Activated CD4-positive, alpha-beta T cell treated with anti-CD3 and anti-CD28 coated beads, Interleukin-2, amount 50 U/mL, for 16 hours (primary cell): Measurements from ENCODE around the gene HACL1.
"Not testable (repeated sequence)": the region's sequence is repeated elsewhere in the genome, so short reads cannot be mapped to it uniquely, and the experiment has no call there.

ENCODE experiments used
- DNase-seq: peaks from one replicate; pipeline ENCODE4 v3.0.0-alpha.2; 2020

HACL1 gene

GRCh38 chr3:15629860-15630597 lies 28.7 kb upstream of the HACL1 start:
- DNase-seq = peak; percentile 86

DNA sequence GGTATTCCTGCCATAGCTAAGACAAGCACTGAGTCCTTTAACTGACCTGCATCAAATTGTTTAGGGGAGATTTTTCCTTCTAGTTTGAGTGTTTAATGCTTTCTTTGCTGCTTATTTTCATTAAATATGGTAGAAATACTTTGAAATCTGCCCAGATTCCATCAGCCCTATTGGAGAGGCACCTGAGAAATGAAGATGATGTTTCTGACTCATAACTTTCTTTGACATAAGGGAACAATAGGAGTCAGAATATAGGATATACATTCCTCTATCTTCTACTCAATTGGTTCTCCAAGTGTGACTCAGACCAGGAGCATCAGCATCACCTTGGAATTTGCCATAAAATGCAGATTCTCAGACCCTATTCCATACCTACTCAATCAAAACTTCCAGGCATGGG lies 27.6 kb upstream of the HACL1 start:
- no peak for DNase-seq

DNA sequence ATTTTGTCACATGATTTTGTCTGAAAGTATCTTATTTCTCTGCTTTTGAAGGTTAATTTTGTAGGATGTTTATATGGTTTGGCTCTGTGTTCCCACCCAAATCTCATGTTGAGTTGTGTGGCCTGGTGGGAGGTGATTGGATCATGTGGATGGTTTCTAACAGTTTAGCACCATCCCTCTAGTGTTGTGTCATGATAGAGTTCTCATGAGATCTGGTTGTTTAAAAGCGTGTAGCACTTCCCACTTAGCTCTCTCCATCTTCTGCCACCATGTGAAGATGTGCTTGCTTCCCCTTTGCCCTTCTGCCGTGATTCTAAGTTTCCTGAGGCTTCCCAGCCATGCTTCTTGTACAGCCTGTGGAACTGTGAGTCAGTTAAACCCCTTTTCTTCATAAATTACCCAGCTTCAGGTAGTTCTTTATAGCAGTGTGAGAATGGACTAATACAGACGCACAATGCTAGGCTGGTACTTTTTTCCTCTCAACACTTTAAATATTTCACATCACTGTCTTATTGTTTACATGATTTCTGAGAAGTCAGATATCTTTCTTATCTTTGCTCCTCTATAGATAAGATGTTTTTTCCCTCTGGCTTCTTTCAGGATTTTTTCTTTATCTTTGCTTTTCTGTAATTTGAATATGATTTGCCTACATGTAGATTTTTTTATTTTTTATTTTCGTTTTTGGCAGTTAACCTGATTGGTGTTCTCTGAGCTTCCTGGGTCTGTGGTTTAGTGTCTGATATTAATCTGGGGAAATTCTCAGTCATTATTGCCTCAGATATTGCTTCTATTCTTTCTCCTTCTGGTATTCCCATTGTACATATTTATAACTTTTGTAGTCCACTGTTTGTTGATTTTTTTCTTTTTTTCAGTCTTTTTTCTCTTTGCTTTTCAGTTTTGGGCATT lies 22.4 kb upstream of the HACL1 start:
- peak; percentile 21 for DNase-seq

DNA sequence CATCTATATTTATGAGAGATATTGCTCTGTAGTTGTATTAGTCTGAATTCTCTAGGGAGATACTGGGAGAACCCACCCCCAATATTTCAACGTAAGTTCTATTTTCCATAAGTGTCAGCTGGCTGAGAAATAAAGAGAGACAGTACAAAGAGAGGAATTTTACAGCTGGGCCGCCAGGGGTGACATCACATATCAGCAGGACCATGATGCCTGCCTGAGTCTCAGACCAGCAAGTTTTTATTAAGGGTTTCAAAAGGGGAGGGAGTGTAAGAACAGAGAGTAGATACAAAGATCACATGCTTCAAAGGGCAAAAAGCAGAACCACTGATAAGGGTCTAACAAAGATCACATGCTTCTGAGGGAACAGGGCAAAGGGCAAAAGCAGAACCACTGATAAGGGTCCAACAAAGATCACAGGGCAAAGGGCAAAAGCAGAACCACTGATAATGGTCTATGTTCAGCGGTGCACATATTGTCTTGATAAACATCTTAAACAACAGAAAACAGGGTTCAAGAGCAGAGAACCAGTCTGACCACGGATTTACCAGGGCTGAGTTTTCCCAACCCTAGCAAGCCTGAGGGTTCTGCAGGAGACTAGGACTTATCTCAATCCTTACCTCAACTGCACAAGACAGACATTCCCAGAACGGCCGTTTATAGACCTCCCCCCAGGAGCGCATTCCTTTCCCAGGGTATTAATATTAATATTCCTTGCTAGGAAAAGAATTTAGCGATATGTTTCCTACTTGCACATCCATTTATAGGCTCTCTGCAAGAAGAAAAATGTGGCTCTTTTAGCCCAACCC lies 18.5 kb upstream of the HACL1 start:
- not testable (repeated sequence) for DNase-seq

GRCh38 chr3:15616053-15616452 lies 14.7 kb upstream of the HACL1 start:
- no peak for DNase-seq

GRCh38 chr3:15614958-15615357 lies 13.6 kb upstream of the HACL1 start:
- no peak for DNase-seq

GRCh38 chr3:15612001-15612400 lies 10.6 kb upstream of the HACL1 start:
- DNase-seq = no peak

GRCh38 chr3:15611018-15611417 lies 9.6 kb upstream of the HACL1 start:
- DNase-seq = no peak

- DNase-seq = no peak
Measured at GRCh38 chr3:15610082-15610759, 8.9 kb upstream of the HACL1 start.

GRCh38 chr3:15606434-15606891 lies 5.1 kb upstream of the HACL1 start:
- no peak for DNase-seq

- DNase-seq = not testable (repeated sequence)
Measured at GRCh38 chr3:15604584-15604983, 3.2 kb upstream of the HACL1 start.

GRCh38 chr3:15602816-15603215 lies 1.4 kb upstream of the HACL1 start:
- DNase-seq = not testable (repeated sequence)

- DNase-seq = no peak
Measured at GRCh38 chr3:15602146-15602536, 772 bp upstream of the HACL1 start.

DNA sequence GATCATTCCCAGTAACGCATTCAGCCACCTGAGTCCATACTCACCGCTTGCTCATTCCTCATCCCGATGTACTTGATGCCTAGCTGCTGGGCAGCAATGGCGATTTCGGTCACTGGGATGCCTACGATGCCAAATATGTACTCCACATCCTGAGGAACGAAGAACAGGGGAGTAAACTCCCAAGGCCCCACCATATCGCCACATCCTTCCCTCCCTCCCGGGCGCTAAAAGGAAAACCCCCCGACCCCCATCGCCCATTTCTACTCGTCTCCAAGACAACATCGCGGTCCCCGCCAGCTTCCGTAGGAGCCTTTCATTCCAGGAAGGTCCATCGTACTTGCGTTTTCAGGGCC lies 347 bp downstream of the HACL1 start:
- DNase-seq = no peak

- DNase-seq = no peak
Measured at GRCh38 chr3:15595955-15596354, 5.4 kb downstream of the HACL1 start.

DNA sequence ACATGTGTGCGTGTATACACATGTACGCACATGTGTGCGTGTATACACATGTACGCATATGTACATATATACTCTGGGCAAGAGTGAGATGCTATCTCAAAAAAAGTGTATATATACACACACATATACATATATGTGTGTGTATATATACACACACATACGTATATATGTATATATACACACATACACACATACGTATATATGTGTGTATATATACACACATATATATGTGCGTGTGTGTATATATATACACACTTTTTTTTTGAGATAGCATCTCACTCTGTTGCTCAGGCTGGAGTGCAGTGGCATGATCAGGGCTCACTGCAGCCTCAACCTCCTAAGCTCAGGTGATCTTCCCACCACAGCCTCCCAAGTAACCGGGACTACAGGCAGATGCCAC lies 8.4 kb downstream of the HACL1 start:
- no peak for DNase-seq

- no peak for DNase-seq
Measured at GRCh38 chr3:15591928-15592327, 9.4 kb downstream of the HACL1 start.

GRCh38 chr3:15591242-15591641 lies 10.1 kb downstream of the HACL1 start:
- DNase-seq = no peak

DNA sequence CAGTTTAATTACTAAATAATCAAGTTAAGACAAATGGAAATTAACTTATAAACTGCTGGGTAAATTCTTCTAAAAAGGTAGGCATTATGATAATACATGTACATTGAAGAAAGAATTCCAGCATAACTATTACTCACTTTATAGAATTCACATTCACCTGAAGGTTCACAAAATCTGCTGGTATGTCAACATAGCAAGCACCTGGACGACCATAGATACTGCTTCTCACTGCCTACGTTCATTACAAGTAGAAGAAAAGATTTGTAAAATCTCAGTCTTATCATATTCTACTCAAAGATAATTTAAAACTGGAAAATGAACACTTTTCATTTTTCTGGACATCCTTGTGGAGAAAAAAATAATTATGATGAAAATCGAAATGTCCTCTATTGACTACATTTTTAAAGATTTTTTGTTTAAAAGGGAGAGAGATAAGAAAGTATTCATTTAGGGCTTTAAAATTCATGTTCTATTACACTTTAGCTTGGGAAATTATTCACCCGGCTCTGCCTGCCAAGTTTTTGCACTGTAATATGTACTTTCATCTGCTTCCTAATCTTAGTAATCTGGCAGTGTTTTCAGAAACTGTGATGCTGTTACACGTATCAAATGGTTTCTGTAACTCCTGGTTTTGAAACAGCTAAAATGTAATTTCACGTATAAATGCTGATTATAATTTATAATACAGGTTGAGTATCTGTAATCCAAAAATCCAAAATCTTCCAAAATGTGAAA lies 16.1 kb downstream of the HACL1 start:
- DNase-seq = no peak

DNA sequence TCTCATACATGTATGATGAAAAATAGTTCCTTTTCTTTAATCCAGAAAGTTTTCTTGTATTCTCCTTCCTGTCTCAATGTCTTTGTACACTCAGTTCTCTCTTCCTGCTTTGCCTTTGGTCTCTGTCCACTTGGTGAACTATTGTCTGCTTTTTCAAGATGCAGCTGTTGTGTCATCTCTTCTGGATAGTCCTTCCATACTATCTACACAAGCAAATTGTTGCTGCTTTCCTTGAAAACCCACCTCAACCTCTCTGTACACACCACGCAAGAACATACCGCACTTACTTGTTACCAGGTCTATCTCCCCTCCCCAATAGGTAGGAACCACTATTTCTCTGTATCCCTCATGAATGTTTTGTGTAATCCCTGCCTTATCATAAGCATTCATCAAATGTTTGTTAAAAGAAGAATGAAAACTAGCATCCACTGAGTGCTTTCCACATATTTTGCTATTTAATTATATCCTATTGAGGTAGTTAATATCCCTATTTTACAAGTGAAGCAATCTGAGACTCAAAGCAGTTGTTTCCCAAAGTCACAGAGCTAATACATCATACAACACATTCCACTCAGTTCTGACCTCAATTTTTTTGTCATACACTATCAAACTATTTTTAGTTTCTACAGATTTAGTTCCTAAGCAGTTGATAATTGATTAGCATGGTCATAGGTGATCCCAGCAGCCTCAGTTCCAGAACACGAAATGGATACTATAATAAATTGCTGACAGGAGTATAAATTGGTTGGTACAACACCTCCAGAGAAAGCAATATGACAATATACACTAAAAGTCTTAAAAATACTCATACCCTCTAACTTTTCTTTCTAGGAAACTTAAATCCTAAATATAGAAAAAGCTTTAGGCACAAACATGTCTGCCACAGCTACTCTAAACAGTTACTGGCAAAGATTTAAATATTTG lies 19.6 kb downstream of the HACL1 start:
- no peak for DNase-seq

DNA sequence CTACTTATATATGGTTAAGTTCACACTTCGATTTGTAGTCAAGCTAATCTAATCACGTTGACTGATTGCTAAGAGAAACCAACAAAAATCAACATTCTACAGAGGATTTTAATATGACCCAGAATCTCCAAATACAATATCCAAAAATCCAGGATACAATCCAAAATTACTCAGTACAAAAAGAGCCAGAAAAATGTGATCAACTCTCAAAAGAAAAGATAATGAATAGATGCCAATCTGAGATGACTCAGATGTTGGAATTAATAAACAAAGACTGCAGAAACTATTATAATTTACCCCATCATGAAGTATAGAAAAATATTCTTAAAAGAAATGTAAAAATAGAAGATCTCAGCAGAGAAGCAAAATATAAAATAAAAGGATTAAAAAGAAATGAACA lies 22.3 kb downstream of the HACL1 start:
- DNase-seq = no peak
